ENCODE data around the gene PCNX3.
A peak's percentile ranks its signal among the peaks of the same experiment; 100 is the strongest.

DNA sequence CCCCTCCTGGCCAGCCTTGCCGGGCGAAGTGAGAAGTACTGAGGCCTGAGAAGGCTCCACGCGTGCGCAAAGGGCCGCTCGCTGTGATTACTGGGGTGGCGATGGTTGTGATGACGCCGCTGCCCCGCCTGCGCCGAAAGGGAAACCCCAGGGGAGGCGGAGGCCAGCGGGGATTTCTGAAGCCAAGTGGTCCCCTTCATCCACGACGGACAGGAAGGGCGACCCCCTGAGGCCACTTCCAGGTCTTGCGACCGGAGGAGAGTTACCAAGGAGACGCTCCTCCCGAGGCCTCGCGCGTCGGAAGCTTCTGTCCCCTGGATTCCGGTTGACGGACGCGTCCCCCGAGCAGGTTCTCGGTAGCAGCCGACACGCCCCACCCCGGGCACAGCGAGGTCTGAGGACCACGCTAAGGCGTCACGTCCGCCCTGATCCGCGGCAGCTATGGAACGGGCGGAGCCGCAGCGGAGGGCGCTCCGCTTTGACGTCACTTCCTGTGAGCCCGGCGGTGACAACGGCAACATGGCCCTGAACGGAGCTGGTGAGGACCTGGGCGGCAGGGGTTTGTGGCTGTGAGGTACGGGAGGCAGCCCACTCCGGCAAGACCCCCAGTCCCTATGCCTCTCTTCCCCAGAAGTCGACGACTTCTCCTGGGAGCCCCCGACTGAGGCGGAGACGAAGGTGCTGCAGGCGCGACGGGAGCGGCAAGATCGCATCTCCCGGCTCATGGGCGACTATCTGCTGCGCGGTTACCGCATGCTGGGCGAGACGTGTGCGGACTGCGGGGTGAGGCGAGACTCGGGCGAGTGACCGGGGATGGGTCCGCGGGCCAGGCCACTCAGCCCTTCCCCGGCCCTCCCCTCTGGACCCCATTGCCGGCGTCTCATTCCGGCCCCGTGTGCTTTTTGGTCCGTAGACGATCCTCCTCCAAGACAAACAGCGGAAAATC lies 45.3 kb upstream of the PCNX3 start, which contains the start of gene ZNRD2:
- TF ChIP-seq YY1 (IDR thresholded peaks at IDR 0.05; ENCODE audit: insufficient read depth, insufficient read length) (peak; percentile 62), ZNF274 (IDR thresholded peaks at IDR 0.05; ENCODE audit: low read depth, low read length) (no peak)
